ENCODE results near the gene OR2C3.

Gene OR2C3

GRCh38 chr1:247496581-247497285, 39.5 kb downstream of the OR2C3 start:
- H3K4me2 ChIP-seq (ENCODE audit: low read length): no peak overlapping the region
- no peaks in the 10 kb centered on the region for H3K9me2 ChIP-seq (ENCODE audit: low read depth, low read length)
- no peak overlapping the region for H3K9ac ChIP-seq (ENCODE audit: low read length)
- H4K20me1 ChIP-seq (ENCODE audit: insufficient read depth, low read length): no peaks in the 10 kb centered on the region
- H3F3A ChIP-seq (ENCODE audit: insufficient read depth, low read length): no peaks in the 10 kb centered on the region
- TF ChIP-seq CTCF (IDR thresholded peaks at IDR 0.05; ENCODE audit: low read length) (no peak), EZH2 (IDR thresholded peaks at IDR 0.05; ENCODE audit: borderline replicate concordance, low read length) (no peak)
- no peaks in the 10 kb centered on the region for H3K27me3 ChIP-seq (ENCODE audit: insufficient read depth, low read length)
- no peaks in the 10 kb centered on the region for H3K79me2 ChIP-seq (ENCODE audit: insufficient read depth, low read length)
- no peaks in the 10 kb centered on the region for H3K4me1 ChIP-seq (ENCODE audit: insufficient read depth, low read length, severe bottlenecking)
- H3K36me3 ChIP-seq (ENCODE audit: insufficient read depth, low read length): no peaks in the 10 kb centered on the region
- no peak overlapping the region for H3K4me3 ChIP-seq (ENCODE audit: low read depth, low read length, poor library complexity, severe bottlenecking)
- H3K9me3 ChIP-seq (ENCODE audit: low read length): no peaks in the 10 kb centered on the region
- H2AFZ ChIP-seq (ENCODE audit: low read length): no peak overlapping the region
- H3K27ac ChIP-seq (ENCODE audit: low read depth, low read length, poor library complexity, severe bottlenecking): no peak overlapping the region

GRCh38 chr1:247494767-247495166, 41.5 kb downstream of the OR2C3 start:
- H3K27ac ChIP-seq (ENCODE audit: low read depth, low read length, poor library complexity, severe bottlenecking): no peak overlapping the region
- TF ChIP-seq CTCF (IDR thresholded peaks at IDR 0.05; ENCODE audit: low read length) (no peak), EZH2 (IDR thresholded peaks at IDR 0.05; ENCODE audit: borderline replicate concordance, low read length) (no peak)
- H3K4me2 ChIP-seq (ENCODE audit: low read length): no peak overlapping the region
- H3K27me3 ChIP-seq (ENCODE audit: insufficient read depth, low read length): no peaks in the 10 kb centered on the region
- no peaks in the 10 kb centered on the region for H3K9me3 ChIP-seq (ENCODE audit: low read length)
- H3K9ac ChIP-seq (ENCODE audit: low read length): no peak overlapping the region
- no peaks in the 10 kb centered on the region for H3F3A ChIP-seq (ENCODE audit: insufficient read depth, low read length)
- H4K20me1 ChIP-seq (ENCODE audit: insufficient read depth, low read length): no peaks in the 10 kb centered on the region
- H3K4me1 ChIP-seq (ENCODE audit: insufficient read depth, low read length, severe bottlenecking): no peaks in the 10 kb centered on the region
- no peaks in the 10 kb centered on the region for H3K9me2 ChIP-seq (ENCODE audit: low read depth, low read length)
- no peak overlapping the region for H2AFZ ChIP-seq (ENCODE audit: low read length)
- H3K4me3 ChIP-seq (ENCODE audit: low read depth, low read length, poor library complexity, severe bottlenecking): no peak overlapping the region
- no peaks in the 10 kb centered on the region for H3K79me2 ChIP-seq (ENCODE audit: insufficient read depth, low read length)
- H3K36me3 ChIP-seq (ENCODE audit: insufficient read depth, low read length): no peaks in the 10 kb centered on the region

- no peaks in the 10 kb centered on the region for H3K9me3 ChIP-seq (ENCODE audit: low read length)
- H2AFZ ChIP-seq (ENCODE audit: low read length): no peak overlapping the region
- no peak overlapping the region for H3K27ac ChIP-seq (ENCODE audit: low read depth, low read length, poor library complexity, severe bottlenecking)
- no peaks in the 10 kb centered on the region for H3K9me2 ChIP-seq (ENCODE audit: low read depth, low read length)
- H3K4me3 ChIP-seq (ENCODE audit: low read depth, low read length, poor library complexity, severe bottlenecking): no peak overlapping the region
- no peaks in the 10 kb centered on the region for H3K79me2 ChIP-seq (ENCODE audit: insufficient read depth, low read length)
- no peaks in the 10 kb centered on the region for H3K4me1 ChIP-seq (ENCODE audit: insufficient read depth, low read length, severe bottlenecking)
- H3K36me3 ChIP-seq (ENCODE audit: insufficient read depth, low read length): no peaks in the 10 kb centered on the region
- H3K27me3 ChIP-seq (ENCODE audit: insufficient read depth, low read length): no peaks in the 10 kb centered on the region
- no peak overlapping the region for H3K4me2 ChIP-seq (ENCODE audit: low read length)
- no peaks in the 10 kb centered on the region for H3F3A ChIP-seq (ENCODE audit: insufficient read depth, low read length)
- H4K20me1 ChIP-seq (ENCODE audit: insufficient read depth, low read length): no peaks in the 10 kb centered on the region
- H3K9ac ChIP-seq (ENCODE audit: low read length): no peak overlapping the region
- TF ChIP-seq CTCF (IDR thresholded peaks at IDR 0.05; ENCODE audit: low read length): no peak
- TF ChIP-seq EZH2 (IDR thresholded peaks at IDR 0.05; ENCODE audit: borderline replicate concordance, low read length): no peak
Observed at GRCh38 chr1:247493106-247493505, 43.1 kb downstream of the OR2C3 start.
